ENCODE measurements around the gene PIAS1.

- TF ChIP-seq, protein P1, sequence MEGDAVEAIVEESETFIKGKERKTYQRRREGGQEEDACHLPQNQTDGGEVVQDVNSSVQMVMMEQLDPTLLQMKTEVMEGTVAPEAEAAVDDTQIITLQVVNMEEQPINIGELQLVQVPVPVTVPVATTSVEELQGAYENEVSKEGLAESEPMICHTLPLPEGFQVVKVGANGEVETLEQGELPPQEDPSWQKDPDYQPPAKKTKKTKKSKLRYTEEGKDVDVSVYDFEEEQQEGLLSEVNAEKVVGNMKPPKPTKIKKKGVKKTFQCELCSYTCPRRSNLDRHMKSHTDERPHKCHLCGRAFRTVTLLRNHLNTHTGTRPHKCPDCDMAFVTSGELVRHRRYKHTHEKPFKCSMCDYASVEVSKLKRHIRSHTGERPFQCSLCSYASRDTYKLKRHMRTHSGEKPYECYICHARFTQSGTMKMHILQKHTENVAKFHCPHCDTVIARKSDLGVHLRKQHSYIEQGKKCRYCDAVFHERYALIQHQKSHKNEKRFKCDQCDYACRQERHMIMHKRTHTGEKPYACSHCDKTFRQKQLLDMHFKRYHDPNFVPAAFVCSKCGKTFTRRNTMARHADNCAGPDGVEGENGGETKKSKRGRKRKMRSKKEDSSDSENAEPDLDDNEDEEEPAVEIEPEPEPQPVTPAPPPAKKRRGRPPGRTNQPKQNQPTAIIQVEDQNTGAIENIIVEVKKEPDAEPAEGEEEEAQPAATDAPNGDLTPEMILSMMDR (IDR thresholded peaks at IDR 0.05): no peak
- TF ChIP-seq POLR2A (IDR thresholded peaks at IDR 0.05) (no peak), POLR2AphosphoS5 (IDR thresholded peaks at IDR 0.05) (no peak), EP300 (IDR thresholded peaks at IDR 0.05) (no peak)
Measured at GRCh38 chr15:68057034-68057433, 2.9 kb downstream of the PIAS1 start.
